ENCODE results near the gene BMP7. TPM values are rescaled to one million over a fixed set of nuclear protein-coding genes. Genes with fewer than 3 reads are reported as not detected.
A peak's percentile ranks its signal among the peaks of the same experiment; 100 is the strongest.
"Not testable (repeated sequence)": the region's sequence is repeated elsewhere in the genome, so short reads cannot be mapped to it uniquely, and the experiment has no call there.

BMP7 gene
- polyA plus RNA-seq, 1 donor from 2014 or later, result not detected

GRCh38 chr20:57265336-57265996 is 975 bp downstream of the BMP7 start:
- Mint-ChIP-seq H3K4me3 (peak overlapping the region in 1 of 4 donors; percentile 83), H3K27me3 (peaks cover 55% of the 10 kb centered on the region), H3K9me3 (peaks cover 0 to 3% (median 0%) of the 10 kb centered on the region in 3 donors), H3K36me3 (no peaks in the 10 kb centered on the region), H3K4me1 (peaks cover 0 to 5% (median 1%) of the 10 kb centered on the region in 3 donors), H3K27ac (no peak overlapping the region)

DNA sequence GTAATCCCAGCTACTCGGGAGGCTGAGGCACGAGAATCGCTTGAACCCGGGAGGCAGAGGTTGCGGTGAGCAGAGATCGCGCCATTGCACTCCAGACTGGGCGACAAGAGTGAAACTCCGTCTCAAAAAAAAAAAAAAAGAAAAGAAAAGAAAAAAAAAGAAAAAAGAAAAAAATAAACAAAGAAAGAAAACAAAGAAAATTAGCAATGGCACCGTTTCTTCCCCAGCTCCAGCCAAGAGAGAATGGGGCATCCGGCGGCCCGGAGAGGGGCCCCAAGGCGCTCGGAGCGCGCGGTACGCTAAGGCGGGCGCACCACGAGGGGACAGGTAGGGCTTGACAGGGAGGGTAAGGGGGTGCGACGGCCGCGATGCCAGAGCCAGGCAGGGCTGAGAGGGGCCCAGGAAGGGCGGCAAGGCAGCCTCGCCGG is 1.5 kb downstream of the BMP7 start:
- H3K9me3 Mint-ChIP-seq, H3K36me3 Mint-ChIP-seq, H3K27ac Mint-ChIP-seq, H3K4me3 Mint-ChIP-seq, H3K4me1 Mint-ChIP-seq: not testable (repeated sequence)
- peaks cover 57% of the 10 kb centered on the region for H3K27me3 Mint-ChIP-seq

GRCh38 chr20:57263801-57264792 is 2.3 kb downstream of the BMP7 start:
- Mint-ChIP-seq H3K27me3 (peaks cover 55% of the 10 kb centered on the region), H3K4me3 (peak overlapping the region in 1 of 4 donors; percentile 21), H3K9me3 (peaks cover 0 to 3% (median 0%) of the 10 kb centered on the region in 3 donors), H3K36me3 (no peaks in the 10 kb centered on the region), H3K4me1 (peaks cover 0 to 5% (median 1%) of the 10 kb centered on the region in 3 donors), H3K27ac (no peak overlapping the region)

DNA sequence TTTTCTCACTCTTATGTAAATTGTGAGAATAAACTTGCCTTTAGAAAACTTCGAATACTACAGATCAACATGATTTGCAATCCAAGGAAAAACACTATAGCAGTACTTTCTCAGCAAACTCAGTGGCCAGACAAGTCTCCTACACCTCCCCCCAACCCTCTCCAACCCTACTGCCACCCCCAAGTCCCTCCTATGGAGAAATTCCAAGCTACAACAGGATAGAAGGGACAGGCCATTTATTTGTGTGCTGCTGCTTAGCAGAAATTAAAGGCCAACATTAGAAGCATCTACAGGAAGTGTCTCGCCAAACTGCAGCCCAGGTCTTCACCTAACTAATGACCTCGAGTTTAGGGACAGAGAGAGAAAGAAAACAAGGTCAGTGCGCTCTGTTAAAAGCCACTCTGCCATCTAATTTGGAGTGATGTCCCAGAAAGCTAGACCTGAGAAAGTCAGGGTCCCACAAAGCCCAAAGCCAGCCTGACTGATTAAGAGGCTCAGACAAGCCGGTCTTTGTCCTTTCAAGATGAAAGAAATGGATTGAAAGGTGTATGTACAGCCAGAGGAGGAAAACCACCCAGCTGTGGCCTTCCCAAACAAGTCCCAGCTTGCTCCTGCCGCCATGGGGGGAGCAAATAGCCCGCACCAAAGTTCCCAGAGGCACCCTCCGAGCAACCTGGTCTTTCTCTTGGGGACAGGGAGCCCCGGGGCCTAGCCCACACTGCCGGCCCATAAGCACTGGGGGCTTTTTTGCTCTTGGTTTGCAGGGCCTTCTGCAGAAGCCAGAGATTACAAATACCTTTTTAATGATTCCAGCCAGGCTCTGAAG is 3.4 kb downstream of the BMP7 start:
- Mint-ChIP-seq H3K27ac (no peak overlapping the region), H3K36me3 (no peaks in the 10 kb centered on the region), H3K9me3 (peaks cover 0 to 3% (median 0%) of the 10 kb centered on the region in 3 donors), H3K4me1 (peaks cover 0 to 5% (median 1%) of the 10 kb centered on the region in 3 donors), H3K4me3 (no peak overlapping the region), H3K27me3 (peaks cover 56% of the 10 kb centered on the region)

- H3K27me3 Mint-ChIP-seq, result peaks cover 50% of the 10 kb centered on the region
- no peaks in the 10 kb centered on the region for H3K36me3 Mint-ChIP-seq
- H3K27ac Mint-ChIP-seq, result no peak overlapping the region
- H3K9me3 Mint-ChIP-seq, result peaks cover 0 to 3% (median 0%) of the 10 kb centered on the region in 3 donors
- H3K4me3 Mint-ChIP-seq, result no peak overlapping the region
- H3K4me1 Mint-ChIP-seq, result peaks cover 0 to 2% (median 1%) of the 10 kb centered on the region in 3 donors
Observed at GRCh38 chr20:57262301-57262700, 4.1 kb downstream of the BMP7 start.

- H3K4me1 Mint-ChIP-seq, result peaks cover 0 to 1% (median 0%) of the 10 kb centered on the region in 3 donors
- H3K36me3 Mint-ChIP-seq, result no peaks in the 10 kb centered on the region
- H3K27me3 Mint-ChIP-seq, result peaks cover 46% of the 10 kb centered on the region
- no peak overlapping the region for H3K4me3 Mint-ChIP-seq
- no peak overlapping the region for H3K27ac Mint-ChIP-seq
- no peaks in the 10 kb centered on the region for H3K9me3 Mint-ChIP-seq
Observed at GRCh38 chr20:57261457-57262251, 4.8 kb downstream of the BMP7 start.

GRCh38 chr20:57260934-57261333 is 5.5 kb downstream of the BMP7 start:
- Mint-ChIP-seq H3K36me3 (no peaks in the 10 kb centered on the region), H3K27me3 (peaks cover 48% of the 10 kb centered on the region), H3K4me1 (peaks cover 0 to 1% (median 0%) of the 10 kb centered on the region in 3 donors), H3K4me3 (no peak overlapping the region), H3K27ac (no peak overlapping the region), H3K9me3 (no peaks in the 10 kb centered on the region)

- Mint-ChIP-seq H3K27ac (peak overlapping the region in 1 of 3 donors; percentile 19), H3K4me1 (peaks cover 0 to 1% (median 0%) of the 10 kb centered on the region in 3 donors), H3K9me3 (no peaks in the 10 kb centered on the region), H3K4me3 (peak overlapping the region in 2 of 4 donors; percentile 36 to 48), H3K27me3 (peaks cover 44% of the 10 kb centered on the region), H3K36me3 (no peaks in the 10 kb centered on the region)
Observed at GRCh38 chr20:57259938-57260921, 6.2 kb downstream of the BMP7 start.

DNA sequence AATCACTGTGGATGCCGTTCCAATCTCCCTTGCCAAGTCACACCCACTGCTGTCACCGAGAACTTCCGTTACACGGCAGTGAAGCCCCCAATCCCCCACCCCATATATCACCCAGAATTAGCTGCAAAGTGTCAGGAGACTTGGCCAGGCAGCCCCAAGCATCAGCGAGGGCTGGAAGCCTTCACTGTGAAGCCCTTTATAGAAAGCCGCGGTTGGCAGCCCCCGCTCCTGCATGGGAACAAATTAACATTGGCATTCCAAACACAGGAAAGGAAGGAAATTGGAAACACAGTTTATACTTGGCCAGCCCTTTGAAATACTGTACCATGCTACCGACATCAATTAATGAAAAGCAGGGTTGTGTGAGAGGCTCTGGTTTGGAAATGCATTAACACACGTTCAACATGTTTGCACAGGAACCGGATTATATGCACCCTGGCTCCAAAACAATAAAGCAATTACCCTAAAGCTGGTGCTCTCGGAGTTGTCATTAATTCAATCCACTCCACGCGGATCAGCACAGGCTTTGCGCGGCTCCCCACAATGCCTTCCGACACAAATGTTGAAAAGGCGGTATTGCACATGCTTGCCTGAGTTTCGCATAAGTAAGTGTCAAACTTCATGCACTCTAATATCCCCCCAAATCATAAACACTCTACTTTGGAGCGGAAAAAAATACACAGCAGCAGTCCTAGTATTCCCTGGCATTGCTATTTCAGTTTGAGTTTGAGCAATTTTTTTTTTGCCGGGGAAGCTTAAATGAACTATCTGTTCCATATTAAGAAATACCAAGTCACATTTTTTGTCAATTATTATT is 7.1 kb downstream of the BMP7 start:
- H3K4me1 Mint-ChIP-seq, result no peaks in the 10 kb centered on the region
- H3K36me3 Mint-ChIP-seq, result no peaks in the 10 kb centered on the region
- H3K27me3 Mint-ChIP-seq, result peaks cover 45% of the 10 kb centered on the region
- no peak overlapping the region for H3K27ac Mint-ChIP-seq
- H3K9me3 Mint-ChIP-seq, result no peaks in the 10 kb centered on the region
- no peak overlapping the region for H3K4me3 Mint-ChIP-seq

DNA sequence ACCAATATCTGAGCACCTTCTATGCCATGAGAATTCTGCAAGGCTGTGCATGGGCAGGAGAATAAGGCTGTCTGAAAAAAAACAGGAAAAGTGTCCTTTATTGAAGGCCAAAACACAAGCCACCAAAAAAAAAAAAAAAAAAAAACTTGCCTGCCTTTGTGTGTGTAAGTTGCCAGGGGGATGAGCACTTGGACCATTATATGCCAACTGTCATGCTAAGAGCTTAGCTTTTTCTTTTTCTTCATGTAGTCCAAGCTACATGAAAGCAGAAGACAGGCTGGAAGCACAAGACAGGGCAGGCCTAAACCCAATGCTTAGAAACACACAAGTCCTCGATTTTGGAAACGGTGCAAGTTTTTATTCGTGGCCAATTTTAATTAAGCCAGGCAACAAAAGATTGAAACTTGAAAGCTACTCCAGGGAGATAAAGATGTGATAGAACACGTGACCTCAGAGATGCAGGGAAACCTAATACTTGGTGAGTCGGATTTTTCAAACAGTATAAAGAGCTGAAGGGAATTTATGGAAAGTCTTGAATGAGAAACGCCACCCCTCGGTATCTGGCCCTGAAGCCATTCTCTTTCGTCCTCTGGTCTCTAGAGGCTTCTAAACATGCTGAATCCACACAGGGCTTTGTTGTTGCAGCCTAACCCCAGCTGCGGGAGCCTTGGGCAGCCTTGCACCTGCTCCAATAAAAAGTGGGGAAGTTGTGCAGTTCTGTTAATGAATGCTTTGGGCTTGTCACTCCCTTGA is 8.6 kb downstream of the BMP7 start:
- Mint-ChIP-seq H3K27me3 (peaks cover 36% of the 10 kb centered on the region), H3K4me1 (no peaks in the 10 kb centered on the region), H3K4me3 (no peak overlapping the region), H3K27ac (no peak overlapping the region), H3K9me3 (no peaks in the 10 kb centered on the region), H3K36me3 (no peaks in the 10 kb centered on the region)

GRCh38 chr20:57256908-57257307 is 9.5 kb downstream of the BMP7 start:
- Mint-ChIP-seq H3K4me1 (no peaks in the 10 kb centered on the region), H3K9me3 (no peaks in the 10 kb centered on the region), H3K4me3 (no peak overlapping the region), H3K36me3 (no peaks in the 10 kb centered on the region), H3K27ac (no peak overlapping the region), H3K27me3 (peaks cover 27% of the 10 kb centered on the region)

GRCh38 chr20:57256205-57256604 is 10.2 kb downstream of the BMP7 start:
- Mint-ChIP-seq H3K27ac (no peak overlapping the region), H3K36me3 (no peaks in the 10 kb centered on the region), H3K27me3 (peaks cover 28% of the 10 kb centered on the region)

More at GRCh38 chr20:57256205-57256604, 10.2 kb downstream of the BMP7 start:
- Mint-ChIP-seq H3K4me3 (no peak overlapping the region), H3K9me3 (no peaks in the 10 kb centered on the region), H3K4me1 (peaks cover 0 to under 1% (median 0%) of the 10 kb centered on the region in 3 donors)

All from IgD-negative memory B cell (primary cell).